HepG2 (cell line): ENCODE data around the gene JAKMIP2. TPM values are rescaled to one million over a fixed set of nuclear protein-coding genes. Genes with fewer than 3 reads are reported as not detected.

Experiments used
- ATAC-seq: fragments of 200-7000 bp; cut with Tn5 transposase; 3 replicates; pipeline ENCODE4 v1.9.1; 2020; ENCODE audit warnings: mild to moderate bottlenecking, moderate library complexity
- BruUV-seq: library from RNA; stranded (reverse); fragments of 400-500 nt; replicated peaks from 2 replicates; lab custom pipeline; 2021; lab: Mats Ljungman, UMichigan
- CTCF ChIA-PET: fragments of 300-600 bp; formaldehyde crosslinking; extraction: SDS; loops from one replicate; lab custom pipeline; 2021; ENCODE audit warnings: low total read pairs, inconsistent platforms, low intra/inter-chr PET ratio; lab: Yijun Ruan, JAX
- POLR2A ChIA-PET: fragments of 350-600 bp; sonication (Branson Sonifier 250); formaldehyde crosslinking; loops from one replicate; lab custom pipeline; 2020; ENCODE audit warnings: antibody characterized with exemption, inconsistent platforms; lab: Yijun Ruan, JAX
- DNase-seq: peaks from one replicate; pipeline ENCODE4 v3.0.0-alpha.2; 2015; ENCODE audit warnings: low spot score
- FAIRE-seq: peaks from 3 replicates; lab custom pipeline; 2011; peaks lifted over from hg19 to GRCh38; lab: Jason Lieb, UNC
- H2AFZ ChIP-seq: one replicate; pipeline ENCODE4 v1.6.1; 2011; ENCODE audit warnings: low read length, inconsistent platforms
- H3K27ac ChIP-seq: fragments of 300-600 bp; 3 replicates; pipeline ENCODE4 v1.8.0; 2011; ENCODE audit warnings: mixed run types, mild to moderate bottlenecking, mixed read lengths, low read length, inconsistent platforms; ENCODE audit not compliant: insufficient read depth; ENCODE audit errors: extremely low read length
- H3K27me3 ChIP-seq, 2 experiments: fragments of 200-600 bp in 1 of 2; 2 replicates in 1 of 2; 3 replicates in 1 of 2; pipeline versions ENCODE4 v1.6.0 to v1.8.0; 2011; ENCODE audit warnings: low read length in 2 of 2, mild to moderate bottlenecking in 2 of 2, moderate library complexity in 2 of 2, inconsistent platforms in 1 of 2; ENCODE audit not compliant: insufficient read depth in 2 of 2, control insufficient read depth in 1 of 2
- H3K36me3 ChIP-seq, 2 experiments: fragments of 200-600 bp in 1 of 2; replicated peaks in 1 of 2; 2 replicates in 1 of 2; 3 replicates in 1 of 2; pipeline versions ENCODE4 v1.5.1 to v1.8.0; 2011; ENCODE audit warnings: low read length in 2 of 2, inconsistent platforms in 1 of 2; ENCODE audit not compliant: insufficient read depth in 2 of 2, control insufficient read depth in 1 of 2
- H3K4me1 ChIP-seq: 2 replicates; pipeline ENCODE4 v1.5.1; 2012; ENCODE audit warnings: low read length, inconsistent platforms; ENCODE audit not compliant: insufficient read depth
- H3K4me2 ChIP-seq: 2 replicates; pipeline ENCODE4 v1.6.0; 2011; ENCODE audit warnings: low read depth, low read length, inconsistent platforms
- H3K4me3 ChIP-seq, 3 experiments: fragments of 200-600 bp in 1 of 3; sonication (generic), shearing (Covaris generic) in 1 of 3; replicated peaks in 1 of 3; 2 replicates each; pipeline ENCODE4 v1.5.1; 2011 to 2016; ENCODE audit warnings: low read length in 3 of 3, inconsistent platforms in 2 of 3, low read depth in 2 of 3, mild to moderate bottlenecking in 2 of 3, control low read depth in 1 of 3, mixed read lengths in 1 of 3; ENCODE audit not compliant: insufficient read depth in 1 of 3
- H3K79me2 ChIP-seq: one replicate; pipeline ENCODE4 v1.6.1; 2011; ENCODE audit warnings: low read length, inconsistent platforms; ENCODE audit not compliant: insufficient read depth
- H3K9ac ChIP-seq: 2 replicates; pipeline ENCODE4 v1.6.0; 2011; ENCODE audit warnings: mild to moderate bottlenecking, low read depth, low read length, inconsistent platforms; ENCODE audit not compliant: insufficient read depth
- H3K9me3 ChIP-seq: 2 replicates; pipeline ENCODE4 v1.5.1; 2012; ENCODE audit warnings: mild to moderate bottlenecking, low read length
- H4K20me1 ChIP-seq: 2 replicates; pipeline ENCODE4 v1.6.0; 2011; ENCODE audit warnings: inconsistent platforms, mild to moderate bottlenecking, low read length, moderate library complexity; ENCODE audit not compliant: insufficient read depth
- CEBPB ChIP-seq: IDR thresholded peaks from 2 replicates; pipeline ENCODE4 v1.6.1; 2011; ENCODE audit warnings: low read depth, low read length, improper control_type of control experiment, borderline replicate concordance
- KLF6 ChIP-seq: IDR thresholded peaks from 2 replicates; pipeline ENCODE4 v1.8.0; 2016; ENCODE audit warnings: missing biosample characterization, missing genetic modification reagents
- PTBP1 ChIP-seq: fragments of 200-400 bp; formaldehyde crosslinking; IDR thresholded peaks from 2 replicates; pipeline ENCODE4 v1.6.1; 2018; ENCODE audit warnings: low read length, low read depth; ENCODE audit not compliant: poor library complexity, severe bottlenecking
- SCMH1 ChIP-seq: sonication (generic); formaldehyde crosslinking; IDR thresholded peaks from 2 replicates; pipeline ENCODE4 v1.9.0; 2021; ENCODE audit warnings: missing genetic modification reagents, mild to moderate bottlenecking, borderline replicate concordance
- ZNF317 ChIP-seq: sonication (generic); formaldehyde crosslinking; IDR thresholded peaks from 2 replicates; pipeline ENCODE4 v1.5.0; 2020; ENCODE audit warnings: mild to moderate bottlenecking, missing genetic modification reagents
- ZNF547 ChIP-seq: sonication (generic); formaldehyde crosslinking; IDR thresholded peaks from 2 replicates; pipeline ENCODE4 v1.5.1; 2020; ENCODE audit warnings: mild to moderate bottlenecking, missing genetic modification reagents
- WGBS: methylation state at CpG from one replicate; pipeline ENCODE4 v1.1.6; 2017; ENCODE audit warnings: low lambda C conversion rate; 5-methylcytosine and 5-hydroxymethylcytosine counted together
- in situ Hi-C: cut with HindIII; loops from 2 replicates; pipeline ENCODE4 v1.10.0; 2017; ENCODE audit warnings: low pct_unique_long_range_greater_than_20kb; ENCODE audit not compliant: extremely low pct_ligation_motif_present
- intact Hi-C: fragments of 100-400 bp; cut with micrococcal nuclease; formaldehyde crosslinking; loops from one replicate; pipeline ENCODE4 v1.10.0; 2022; ENCODE audit not compliant: unreplicated experiment
- polyA plus RNA-seq, 8 experiments: library from polyadenylated mRNA; depleted of rRNA in 3 of 8; stranded (reverse) in 7 of 8; unstranded in 1 of 8; fragments of >200 nt; fragmentation: Illumina TruSeq in 4 of 8; extraction: Trizol in 4 of 8; gene quantifications; 2 replicates each; pipeline versions ENCODE4 v1.2.1 to v1.2.3, GENCODE V29; 2011 to 2016; ENCODE audit warnings: low read depth in 4 of 8, missing spikeins in 1 of 8, mixed read lengths in 1 of 8; ENCODE audit not compliant: insufficient read depth in 1 of 8
- total RNA-seq, 5 experiments: library from RNA; depleted of rRNA; stranded (reverse); fragments of >200 nt; fragmentation: Illumina TruSeq; extraction: Trizol; gene quantifications; 2 replicates each; pipeline ENCODE4 v1.2.3, GENCODE V29; 2016; ENCODE audit warnings: low read depth in 1 of 5
- TF ChIP-seq, protein P1 (sequence below): IDR thresholded peaks from 2 replicates; pipeline ENCODE4 v1.6.1; 2016; ENCODE audit warnings: control low read depth

JAKMIP2 gene
- total and polyA plus RNA-seq, 2 of the 13 experiments (the other 11 are each of a cell fraction or from before 2014, with no cell fraction given) = 0.04 to 2.1 TPM

GRCh38 chr5:147809830-147810666, 27.5 kb upstream of the JAKMIP2 start:
- Histone ChIP-seq H3K79me2 (no peaks in the 10 kb centered on the region), H3K4me1 (no peaks in the 10 kb centered on the region), H3K27ac (no peak overlapping the region), H3K4me3 (no peak overlapping the region), H2AFZ (no peak overlapping the region), H4K20me1 (no peaks in the 10 kb centered on the region), H3K9me3 (no peaks in the 10 kb centered on the region), H3K4me2 (no peak overlapping the region), H3K27me3 (no peaks in the 10 kb centered on the region), H3K36me3 (no peaks in the 10 kb centered on the region)
- ChIA-PET POLR2A (no interaction called here), CTCF (no interaction called here)
- WGBS = under 1% methylated on average over 5 of the region's 5 CpGs
- in situ Hi-C loops = no loop called here
- intact Hi-C loops = loop anchor here (10.0 kb wide), 1 partner anchor 105 kb away; no protein-coding TSS in a partner anchor
- no TSS peak for BruUV-seq
- FAIRE-seq (no peak), DNase-seq (no peak), ATAC-seq (no peak)
- TF ChIP-seq ZNF317 = no peak
- no peak for TF ChIP-seq KLF6 (CRISPR knock-in tag)
- TF ChIP-seq SCMH1 (CRISPR knock-in tag) = no peak
- TF ChIP-seq PTBP1 = no peak
- no peak for TF ChIP-seq ZNF547 (CRISPR knock-in tag)
- TF ChIP-seq, all 625 proteins: peak for 0
- no peak overlapping the region for H3K9ac ChIP-seq

GRCh38 chr5:147805030-147805454, 22.5 kb upstream of the JAKMIP2 start:
- ChIA-PET CTCF (no interaction called here), POLR2A (no interaction called here)
- no peak overlapping the region for H3K27ac ChIP-seq
- no TSS peak for BruUV-seq
- no peaks in the 10 kb centered on the region for H4K20me1 ChIP-seq
- no peaks in the 10 kb centered on the region for H3K4me1 ChIP-seq
- WGBS = 45% methylated on average over 6 of the region's 6 CpGs
- in situ Hi-C loops (no loop called here), intact Hi-C loops (no loop called here)
- no peaks in the 10 kb centered on the region for H3K27me3 ChIP-seq
- H3K9me3 ChIP-seq = no peaks in the 10 kb centered on the region
- no peaks in the 10 kb centered on the region for H3K36me3 ChIP-seq
- DNase-seq = no peak
- H3K4me3 ChIP-seq = no peak overlapping the region
- H3K79me2 ChIP-seq = no peaks in the 10 kb centered on the region
- no peak overlapping the region for H3K9ac ChIP-seq
- FAIRE-seq = no peak
- no peak overlapping the region for H3K4me2 ChIP-seq
- TF ChIP-seq, protein P1, sequence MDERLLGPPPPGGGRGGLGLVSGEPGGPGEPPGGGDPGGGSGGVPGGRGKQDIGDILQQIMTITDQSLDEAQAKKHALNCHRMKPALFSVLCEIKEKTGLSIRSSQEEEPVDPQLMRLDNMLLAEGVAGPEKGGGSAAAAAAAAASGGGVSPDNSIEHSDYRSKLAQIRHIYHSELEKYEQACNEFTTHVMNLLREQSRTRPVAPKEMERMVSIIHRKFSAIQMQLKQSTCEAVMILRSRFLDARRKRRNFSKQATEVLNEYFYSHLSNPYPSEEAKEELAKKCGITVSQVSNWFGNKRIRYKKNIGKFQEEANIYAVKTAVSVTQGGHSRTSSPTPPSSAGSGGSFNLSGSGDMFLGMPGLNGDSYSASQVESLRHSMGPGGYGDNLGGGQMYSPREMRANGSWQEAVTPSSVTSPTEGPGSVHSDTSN (CRISPR knock-in tag) = no peak
- TF ChIP-seq CEBPB = peak; percentile 12; the same call in 1 of the 2 replicates
- no peak for ATAC-seq
- no peak overlapping the region for H2AFZ ChIP-seq
